T47D (cell line): Measurements from ENCODE around the gene ZNF182.
"Not testable (repeated sequence)": the region's sequence is repeated elsewhere in the genome, so short reads cannot be mapped to it uniquely, and the experiment has no call there.

Source experiments
- DNase-seq, 2 experiments: peaks; one replicate each; pipeline versions ENCODE4 v3.0.0 to v3.0.0-alpha.2; 2011 to 2012; ENCODE audit warnings: low read depth in 1 of 2, low spot score in 1 of 2
- JUND ChIP-seq: IDR thresholded peaks from 2 replicates; pipeline ENCODE4 v1.6.1; 2012; ENCODE audit warnings: low read depth
- in situ Hi-C: cut with HindIII; loops from 2 replicates; pipeline ENCODE4 v1.10.0; 2016; ENCODE audit warnings: low sequenced_read_pairs, low pct_unique_long_range_greater_than_20kb

ZNF182 gene

GRCh38 chrX:48003758-48004457 is at the start of gene ZNF182:
ZNF182 (minus strand) TSS chrX:48003989; CDS start chrX:48002609, 1,380 bp downstream.
- in situ Hi-C loops, result no loop called here
- TF ChIP-seq JUND, result no peak
- DNase-seq, result peak; percentile 79 to 93

GRCh38 chrX:48046846-48047245 is 43.1 kb upstream of the ZNF182 start:
- no peak for TF ChIP-seq JUND
- DNase-seq, result no peak
- in situ Hi-C loops, result no loop called here

GRCh38 chrX:48045410-48046311 is 41.9 kb upstream of the ZNF182 start:
- in situ Hi-C loops, result no loop called here
- TF ChIP-seq JUND, result no peak
- DNase-seq, result no peak

- DNase-seq, result no peak
- in situ Hi-C loops, result no loop called here
- no peak for TF ChIP-seq JUND
These were observed 39.3 kb upstream of the ZNF182 start for GRCh38 chrX:48043056-48043455.

GRCh38 chrX:48035891-48036290 is 32.1 kb upstream of the ZNF182 start:
- in situ Hi-C loops, result no loop called here
- no peak for TF ChIP-seq JUND
- no peak for DNase-seq

- in situ Hi-C loops, DNase-seq: not testable (repeated sequence)
These were observed 26.9 kb upstream of the ZNF182 start for GRCh38 chrX:48030641-48031173.

GRCh38 chrX:48030237-48030636 is 26.4 kb upstream of the ZNF182 start:
- in situ Hi-C loops, result no loop called here
- DNase-seq, result no peak
- TF ChIP-seq JUND, result no peak

- in situ Hi-C loops, result no loop called here
- TF ChIP-seq JUND, result no peak
- DNase-seq, result no peak
These were observed 24.3 kb upstream of the ZNF182 start for GRCh38 chrX:48028091-48028490.

- in situ Hi-C loops, DNase-seq: not testable (repeated sequence)
These were observed 23.8 kb upstream of the ZNF182 start for GRCh38 chrX:48027545-48027944.

GRCh38 chrX:48025561-48025960 is 21.8 kb upstream of the ZNF182 start:
- in situ Hi-C loops, result no loop called here
- DNase-seq, result peak in 1 of 2 experiments; percentile 86
- TF ChIP-seq JUND, result no peak

GRCh38 chrX:48022738-48023137 is 18.9 kb upstream of the ZNF182 start:
- TF ChIP-seq JUND, result no peak
- in situ Hi-C loops, result no loop called here
- no peak for DNase-seq

GRCh38 chrX:48022100-48022499 is 18.3 kb upstream of the ZNF182 start:
- TF ChIP-seq JUND, result no peak
- in situ Hi-C loops, result no loop called here
- DNase-seq, result no peak
